CD4-positive, alpha-beta T cell treated with Interleukin-15 for 4 hours (primary cell): ENCODE measurements around the gene GSTO2.

Experiments
- DNase-seq: peaks from one replicate; pipeline ENCODE4 v3.0.0-alpha.2; 2020; ENCODE audit warnings: low spot score

GSTO2 gene

DNA sequence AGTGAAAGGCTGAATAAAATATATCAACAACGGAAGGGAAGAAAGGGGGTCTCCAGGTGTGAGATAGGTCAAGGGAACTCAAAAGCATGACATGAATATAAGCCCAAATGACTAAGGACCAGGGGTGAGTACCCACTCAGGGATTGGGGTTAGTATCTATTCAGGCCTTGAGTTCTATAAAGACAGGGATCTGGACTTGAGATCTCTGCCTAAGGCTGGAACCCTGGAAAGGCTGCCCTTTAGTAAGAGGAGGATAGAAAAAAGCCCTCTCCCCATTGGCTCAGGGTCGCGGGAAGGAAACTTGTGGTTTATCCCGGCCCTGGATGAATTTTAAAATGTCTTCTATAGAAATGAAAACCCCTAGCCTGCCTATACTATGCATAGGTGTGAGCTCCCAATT lies 71.7 kb downstream of the GSTO2 start:
- DNase-seq = no peak

GRCh38 chr10:104342941-104343411 lies 74.0 kb downstream of the GSTO2 start:
- DNase-seq = no peak

DNA sequence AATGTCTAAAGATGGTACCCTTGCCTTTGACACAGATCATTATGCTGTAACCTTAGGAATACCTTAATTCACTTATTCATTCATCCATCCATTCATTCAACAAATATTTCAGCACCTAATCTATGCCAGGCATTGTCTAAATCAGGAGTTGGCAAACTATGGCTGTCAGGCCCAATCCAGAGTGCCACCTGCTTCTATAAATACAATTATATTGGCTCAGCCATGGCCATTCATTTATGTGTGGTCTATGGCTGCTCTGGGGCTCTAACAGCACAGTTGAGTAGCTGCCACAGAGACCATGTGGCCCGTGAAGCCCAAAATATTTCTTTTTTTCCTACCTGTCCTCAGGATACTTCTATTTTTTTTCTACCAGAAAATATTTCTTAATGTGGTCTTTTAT lies 75.2 kb downstream of the GSTO2 start:
- DNase-seq = no peak

GRCh38 chr10:104345515-104345914 lies 76.5 kb downstream of the GSTO2 start:
- no peak for DNase-seq

DNA sequence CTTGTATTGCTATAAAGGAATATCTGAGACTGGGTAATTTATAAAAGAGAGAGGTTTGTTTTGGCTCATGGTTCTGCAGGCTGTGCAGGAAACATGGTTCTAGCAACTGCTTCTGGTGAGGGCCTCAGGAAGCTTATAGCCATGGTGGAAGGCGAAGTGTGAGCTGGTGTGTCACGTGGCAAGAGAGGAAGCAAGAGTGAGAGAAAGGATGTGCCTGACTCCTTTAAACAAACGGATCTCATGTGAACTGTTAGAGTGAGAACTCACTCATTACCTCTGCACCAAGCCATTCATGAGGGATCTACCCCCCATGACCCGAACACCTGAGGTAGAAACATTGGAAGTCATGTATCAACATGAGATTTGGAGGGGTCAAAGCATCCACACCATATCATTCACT lies 77.0 kb downstream of the GSTO2 start:
- no peak for DNase-seq

DNA sequence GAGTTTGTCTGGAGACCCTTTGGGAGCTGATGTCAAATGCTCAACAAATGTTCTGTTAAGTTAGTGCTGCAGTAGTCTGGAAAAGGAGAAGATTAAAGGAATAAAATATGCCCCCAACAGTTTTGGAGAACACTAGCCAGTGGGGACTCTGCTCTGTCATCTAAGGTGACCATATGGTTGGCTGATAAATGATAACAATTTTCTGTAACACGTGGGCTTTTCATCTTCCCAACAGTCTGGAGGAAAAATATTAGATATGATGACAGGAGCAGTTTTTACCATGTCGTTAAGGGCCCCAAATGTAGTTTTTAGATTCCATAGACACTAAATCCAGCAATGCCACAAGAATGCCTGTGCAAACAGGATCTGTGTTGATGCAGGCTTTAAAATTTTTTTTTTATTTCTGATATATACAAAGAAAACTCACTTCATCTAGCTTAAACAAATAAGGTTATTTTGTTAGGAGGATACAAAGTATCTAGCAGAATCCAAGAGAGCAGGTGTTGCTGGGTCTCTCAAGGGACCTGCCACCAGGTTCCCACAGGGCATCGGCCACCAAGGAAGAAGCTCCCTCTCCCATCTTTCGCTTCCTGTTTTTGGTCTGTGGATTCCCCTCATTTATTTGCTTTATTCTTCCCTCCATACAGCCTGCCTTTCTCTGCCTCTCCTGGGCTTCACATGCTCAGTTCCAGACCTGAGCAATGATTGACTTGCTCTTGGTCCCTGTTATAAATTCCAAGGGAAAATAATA lies 78.5 kb downstream of the GSTO2 start:
- DNase-seq = no peak

DNA sequence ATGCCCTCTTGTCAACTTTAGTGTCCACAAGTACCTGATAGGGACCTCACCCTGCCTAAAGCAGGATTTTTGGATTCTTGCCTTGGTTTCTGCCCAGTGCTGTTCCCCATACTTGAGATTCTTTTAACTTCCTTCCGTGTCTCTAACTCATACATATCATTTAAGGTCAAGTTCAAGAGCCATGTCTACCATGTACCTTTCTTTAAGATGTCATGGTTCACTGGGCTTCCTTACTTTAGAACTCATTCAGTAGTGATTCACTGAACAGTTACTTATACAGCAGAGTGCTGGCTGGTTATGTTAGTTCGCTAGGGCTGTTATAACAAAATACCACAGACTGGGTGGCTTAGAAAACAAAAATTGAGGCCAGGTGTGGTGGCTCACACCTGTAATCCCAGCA lies 79.6 kb downstream of the GSTO2 start:
- DNase-seq = no peak

GRCh38 chr10:104349623-104350126 lies 80.7 kb downstream of the GSTO2 start:
- no peak for DNase-seq

- peak; percentile 74 for DNase-seq
Measured at GRCh38 chr10:104350127-104350635, 81.2 kb downstream of the GSTO2 start.

GRCh38 chr10:104351061-104351702 lies 82.2 kb downstream of the GSTO2 start:
- peak; percentile 33 for DNase-seq

GRCh38 chr10:104351919-104352318 lies 82.9 kb downstream of the GSTO2 start:
- DNase-seq = no peak

GRCh38 chr10:104353325-104354048 lies 84.5 kb downstream of the GSTO2 start, which contains the start of gene CFAP58:
TSS of gene CFAP58 (plus strand) at chr10:104353833. CDS start at chr10:104353898, 65 bp downstream.
- DNase-seq = peak; percentile 96
